ENCODE measurements around the gene PSMB11. TPM values are rescaled to one million over a fixed set of nuclear protein-coding genes. Genes with fewer than 3 reads are reported as not detected.
A peak's percentile ranks its signal among the peaks of the same experiment; 100 is the strongest.

The PSMB11 gene
- total and polyA plus RNA-seq, 4 experiments from 2014 or later: not detected

GRCh38 chr14:23049011-23049410 is 7.0 kb downstream of the PSMB11 start:
- Mint-ChIP-seq H3K4me3 (no peak overlapping the region), H3K27ac (no peak overlapping the region), H3K9me3 (no peaks in the 10 kb centered on the region), H3K4me1 (no peaks in the 10 kb centered on the region), H3K36me3 (no peaks in the 10 kb centered on the region), H3K27me3 (no peaks in the 10 kb centered on the region)
- DNase-seq: no peak
- ChIA-PET POLR2A (ENCODE audit: partially characterized antibody) (no interaction called here), CTCF (ENCODE audit: partially characterized antibody) (interaction anchor here (1.3 to 1.6 kb wide), 2 partner anchors 19 to 62 kb away, joined by 4 read pairs; no protein-coding TSS in a partner anchor)
- Histone ChIP-seq H3K36me3 (ENCODE audit: insufficient read depth, low read length) (no peaks in the 10 kb centered on the region), H3K4me1 (ENCODE audit: insufficient read depth, low read length) (no peaks in the 10 kb centered on the region), H3K4me3 (ENCODE audit: low read length in 2 of 2) (no peak overlapping the region), H3K9me3 (ENCODE audit: control insufficient read depth in 1 of 2, low read length in 2 of 2) (no peaks in the 10 kb centered on the region), H3K27me3 (ENCODE audit: insufficient read depth, low read length) (no peaks in the 10 kb centered on the region), H3K27ac (ENCODE audit: low read depth, low read length) (no peak overlapping the region)
- intact Hi-C loops (cut with micrococcal nuclease): no loop called here

GRCh38 chr14:23051141-23052057 is 9.4 kb downstream of the PSMB11 start:
- Histone ChIP-seq H3K4me1 (ENCODE audit: insufficient read depth, low read length) (peaks cover 4% of the 10 kb centered on the region), H3K27ac (ENCODE audit: low read depth, low read length) (no peak overlapping the region), H3K9me3 (ENCODE audit: control insufficient read depth in 1 of 2, low read length in 2 of 2) (no peaks in the 10 kb centered on the region), H3K36me3 (ENCODE audit: insufficient read depth, low read length) (no peaks in the 10 kb centered on the region), H3K27me3 (ENCODE audit: insufficient read depth, low read length) (no peaks in the 10 kb centered on the region), H3K4me3 (ENCODE audit: low read length in 2 of 2) (no peak overlapping the region)
- H3K4me1 Mint-ChIP-seq: peaks cover 4 to 7% (median 6%) of the 10 kb centered on the region in 4 donors
- no peak overlapping the region for H3K4me3 Mint-ChIP-seq
- peaks cover 0 to 3% of the 10 kb centered on the region in 2 donors for H3K36me3 Mint-ChIP-seq
- H3K27me3 Mint-ChIP-seq: peaks cover 0 to 1% of the 10 kb centered on the region in 2 donors
- ChIA-PET POLR2A (ENCODE audit: partially characterized antibody) (interaction anchor here (1.1 kb wide), 1 partner anchor 44 kb away, joined by 3 read pairs; no protein-coding TSS in a partner anchor), CTCF (ENCODE audit: partially characterized antibody) (interaction anchor here (1.1 to 19.0 kb wide), 3 partner anchors 17 to 71 kb away, joined by 3 to 1070 read pairs (median 4); partner anchors contain the start of gene AJUBA)
- H3K27ac Mint-ChIP-seq: no peak overlapping the region
- DNase-seq: no peak
- intact Hi-C loops (cut with micrococcal nuclease): no loop called here
- H3K9me3 Mint-ChIP-seq: no peaks in the 10 kb centered on the region

GRCh38 chr14:23052182-23052623 is 10.2 kb downstream of the PSMB11 start:
- H3K9me3 Mint-ChIP-seq: no peaks in the 10 kb centered on the region
- ChIA-PET POLR2A (ENCODE audit: partially characterized antibody) (interaction anchor here (1.1 kb wide), 1 partner anchor 45 kb away, joined by 3 read pairs; no protein-coding TSS in a partner anchor), CTCF (ENCODE audit: partially characterized antibody) (interaction anchor here (1.0 to 19.0 kb wide), 2 partner anchors 71 to 135 kb away, joined by 3 to 1070 read pairs; partner anchors contain the start of gene AJUBA)
- peaks cover 0 to 1% of the 10 kb centered on the region in 2 donors for H3K27me3 Mint-ChIP-seq
- H3K4me3 Mint-ChIP-seq: no peak overlapping the region
- H3K27me3 ChIP-seq (ENCODE audit: insufficient read depth, low read length): no peaks in the 10 kb centered on the region
- H3K36me3 Mint-ChIP-seq: peaks cover 0 to 4% of the 10 kb centered on the region in 2 donors
- H3K36me3 ChIP-seq (ENCODE audit: insufficient read depth, low read length): no peaks in the 10 kb centered on the region
- no peak overlapping the region for H3K27ac Mint-ChIP-seq
- H3K4me1 ChIP-seq (ENCODE audit: insufficient read depth, low read length): peaks cover 12% of the 10 kb centered on the region
- H3K4me1 Mint-ChIP-seq: peaks cover 8 to 14% (median 10%) of the 10 kb centered on the region in 4 donors
- DNase-seq: no peak
- no peak overlapping the region for H3K4me3 ChIP-seq (ENCODE audit: low read length in 2 of 2)
- intact Hi-C loops (cut with micrococcal nuclease): no loop called here
- no peaks in the 10 kb centered on the region for H3K9me3 ChIP-seq (ENCODE audit: control insufficient read depth in 1 of 2, low read length in 2 of 2)
- H3K27ac ChIP-seq (ENCODE audit: low read depth, low read length): no peak overlapping the region

- Histone ChIP-seq H3K27me3 (ENCODE audit: insufficient read depth, low read length) (no peaks in the 10 kb centered on the region), H3K36me3 (ENCODE audit: insufficient read depth, low read length) (no peaks in the 10 kb centered on the region), H3K27ac (ENCODE audit: low read depth, low read length) (no peak overlapping the region), H3K4me3 (ENCODE audit: low read length in 2 of 2) (no peak overlapping the region), H3K9me3 (ENCODE audit: control insufficient read depth in 1 of 2, low read length in 2 of 2) (no peaks in the 10 kb centered on the region), H3K4me1 (ENCODE audit: insufficient read depth, low read length) (peaks cover 12% of the 10 kb centered on the region)
- Mint-ChIP-seq H3K27me3 (peaks cover 0 to 1% of the 10 kb centered on the region in 2 donors), H3K4me1 (peaks cover 8 to 14% (median 10%) of the 10 kb centered on the region in 4 donors), H3K36me3 (peaks cover 0 to 4% of the 10 kb centered on the region in 2 donors), H3K4me3 (no peak overlapping the region), H3K9me3 (no peaks in the 10 kb centered on the region), H3K27ac (peak overlapping the region in 3 of 7 donors; percentile 10 to 29 (median 13))
- POLR2A ChIA-PET (ENCODE audit: partially characterized antibody): no interaction called here
- no peak for DNase-seq
- intact Hi-C loops (cut with micrococcal nuclease): no loop called here
- CTCF ChIA-PET (ENCODE audit: partially characterized antibody): interaction anchor here (1.0 to 19.0 kb wide), 3 partner anchors 28 to 134 kb away, joined by 3 to 1070 read pairs (median 5); partner anchors contain the start of gene AJUBA
These were observed 10.7 kb downstream of the PSMB11 start for GRCh38 chr14:23052671-23053070.

- Histone ChIP-seq H3K9me3 (ENCODE audit: control insufficient read depth in 1 of 2, low read length in 2 of 2) (no peaks in the 10 kb centered on the region), H3K36me3 (ENCODE audit: insufficient read depth, low read length) (no peaks in the 10 kb centered on the region), H3K27ac (ENCODE audit: low read depth, low read length) (no peak overlapping the region), H3K4me1 (ENCODE audit: insufficient read depth, low read length) (peaks cover 17% of the 10 kb centered on the region), H3K27me3 (ENCODE audit: insufficient read depth, low read length) (no peaks in the 10 kb centered on the region), H3K4me3 (ENCODE audit: low read length in 2 of 2) (no peak overlapping the region)
- Mint-ChIP-seq H3K27me3 (peaks cover 0 to 1% of the 10 kb centered on the region in 2 donors), H3K9me3 (no peaks in the 10 kb centered on the region), H3K4me3 (peak overlapping the region in 1 of 8 donors; percentile 46), H3K27ac (peak overlapping the region in 4 of 7 donors; percentile 13 to 77 (median 36)), H3K4me1 (peaks cover 11 to 21% (median 15%) of the 10 kb centered on the region in 4 donors), H3K36me3 (peaks cover 3 to 10% of the 10 kb centered on the region in 2 donors)
- CTCF ChIA-PET (ENCODE audit: partially characterized antibody): interaction anchor here (0.7 to 19.0 kb wide), 6 partner anchors 18 to 134 kb away, joined by 3 to 1070 read pairs (median 6); partner anchors contain the start of gene AJUBA
- DNase-seq: no peak
- POLR2A ChIA-PET (ENCODE audit: partially characterized antibody): no interaction called here
- intact Hi-C loops (cut with micrococcal nuclease): no loop called here
These were observed 11.4 kb downstream of the PSMB11 start for GRCh38 chr14:23053426-23053825.

GRCh38 chr14:23054000-23054811 is 12.2 kb downstream of the PSMB11 start:
- Histone ChIP-seq H3K27me3 (ENCODE audit: insufficient read depth, low read length) (no peaks in the 10 kb centered on the region), H3K4me1 (ENCODE audit: insufficient read depth, low read length) (peaks cover 17% of the 10 kb centered on the region), H3K36me3 (ENCODE audit: insufficient read depth, low read length) (peaks cover 3% of the 10 kb centered on the region), H3K4me3 (ENCODE audit: low read length in 2 of 2) (no peak overlapping the region), H3K9me3 (ENCODE audit: control insufficient read depth in 1 of 2, low read length in 2 of 2) (no peaks in the 10 kb centered on the region), H3K27ac (ENCODE audit: low read depth, low read length) (no peak overlapping the region)
- Mint-ChIP-seq H3K9me3 (no peaks in the 10 kb centered on the region), H3K27ac (no peak overlapping the region), H3K4me1 (peaks cover 11 to 21% (median 15%) of the 10 kb centered on the region in 4 donors), H3K27me3 (peaks cover 0 to 1% of the 10 kb centered on the region in 2 donors), H3K36me3 (peaks cover 4 to 13% of the 10 kb centered on the region in 2 donors), H3K4me3 (peak overlapping the region in 1 of 8 donors; percentile 69)
- CTCF ChIA-PET (ENCODE audit: partially characterized antibody): interaction anchor here (0.7 to 19.0 kb wide), 6 partner anchors 15 to 107 kb away, joined by 3 to 1070 read pairs (median 6); partner anchors contain the start of gene AJUBA
- intact Hi-C loops (cut with micrococcal nuclease): no loop called here
- POLR2A ChIA-PET (ENCODE audit: partially characterized antibody): interaction anchor here (0.9 to 9.4 kb wide), 3 partner anchors 17 to 68 kb away, joined by 3 to 82 read pairs (median 4); no protein-coding TSS in a partner anchor
- no peak for DNase-seq

Data from CD4-positive, alpha-beta memory T cell (primary cell).